Measurements from ENCODE around the gene GAPT. TPM values are rescaled to one million over a fixed set of nuclear protein-coding genes. Genes with fewer than 3 reads are reported as not detected.

Gene GAPT
- polyA plus RNA-seq, 1 donor (not counting 4 experiments of a cell fraction or from before 2014, with no cell fraction given) = not detected

DNA sequence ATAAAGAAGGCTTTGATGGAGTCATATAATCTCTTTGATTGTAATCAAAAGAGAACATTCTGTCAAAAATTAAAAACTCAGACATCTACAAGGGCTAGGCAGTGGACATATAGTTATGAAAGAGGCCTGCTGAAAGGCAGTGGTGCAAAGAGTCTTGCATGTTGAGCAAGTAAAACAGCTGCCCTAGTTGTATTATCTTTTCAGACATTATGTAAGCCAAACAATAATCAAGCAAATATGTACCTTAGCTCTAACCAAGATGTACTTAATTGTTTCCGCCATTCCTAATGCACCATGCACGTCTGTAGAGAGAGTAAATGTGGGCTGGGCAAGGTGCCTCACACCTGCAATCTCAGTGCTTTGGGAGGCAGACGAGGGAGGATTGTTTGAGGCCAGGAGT lies 14.3 kb downstream of the GAPT start:
- FAIRE-seq (no peak), DNase-seq (ENCODE audit: low read depth, low spot score) (no peak)
- no peaks in the 10 kb centered on the region for H3K9me3 ChIP-seq (ENCODE audit: control insufficient read depth, low read depth, low read length)
- H3K4me2 ChIP-seq (ENCODE audit: control insufficient read depth, extremely low read depth, insufficient read depth, low read depth, low read length) = no peak overlapping the region
- no peaks in the 10 kb centered on the region for H3K9me1 ChIP-seq (ENCODE audit: control insufficient read depth, extremely low read depth, insufficient read depth, low read length)
- no peak overlapping the region for H3K27ac ChIP-seq (ENCODE audit: control insufficient read depth, insufficient read depth, low read length)
- no peak overlapping the region for H3K9ac ChIP-seq (ENCODE audit: control insufficient read depth, extremely low read depth, insufficient read depth, low read length)
- H3K27me3 ChIP-seq (ENCODE audit: control insufficient read depth, extremely low read depth, insufficient read depth, low read length) = peaks cover 14% of the 10 kb centered on the region
- H2AFZ ChIP-seq (ENCODE audit: control insufficient read depth, low read length) = no peak overlapping the region
- no peaks in the 10 kb centered on the region for H4K20me1 ChIP-seq (ENCODE audit: control insufficient read depth, extremely low read depth, insufficient read depth, low read length)
- H3K4me1 ChIP-seq (ENCODE audit: control insufficient read depth, extremely low read depth, insufficient read depth, low read length) = no peaks in the 10 kb centered on the region
- no peaks in the 10 kb centered on the region for H3K79me2 ChIP-seq (ENCODE audit: control insufficient read depth, insufficient read depth, low read length)
- dilution Hi-C loops (cut with MboI; ENCODE audit: extremely low pct_ligation_motif_present, low sequenced_read_pairs) = loop anchor here (25.0 kb wide), 1 partner anchor 307 kb away; no protein-coding TSS in a partner anchor
- no peak overlapping the region for H3K4me3 ChIP-seq (ENCODE audit: control insufficient read depth in 2 of 3, extremely low read depth in 1 of 3, insufficient read depth in 2 of 3, low read depth in 1 of 3, low read length in 3 of 3)
- no peaks in the 10 kb centered on the region for H3K36me3 ChIP-seq (ENCODE audit: control insufficient read depth in 2 of 2, extremely low read depth in 1 of 2, insufficient read depth in 2 of 2, low read length in 2 of 2)
- TF ChIP-seq, protein P1, sequence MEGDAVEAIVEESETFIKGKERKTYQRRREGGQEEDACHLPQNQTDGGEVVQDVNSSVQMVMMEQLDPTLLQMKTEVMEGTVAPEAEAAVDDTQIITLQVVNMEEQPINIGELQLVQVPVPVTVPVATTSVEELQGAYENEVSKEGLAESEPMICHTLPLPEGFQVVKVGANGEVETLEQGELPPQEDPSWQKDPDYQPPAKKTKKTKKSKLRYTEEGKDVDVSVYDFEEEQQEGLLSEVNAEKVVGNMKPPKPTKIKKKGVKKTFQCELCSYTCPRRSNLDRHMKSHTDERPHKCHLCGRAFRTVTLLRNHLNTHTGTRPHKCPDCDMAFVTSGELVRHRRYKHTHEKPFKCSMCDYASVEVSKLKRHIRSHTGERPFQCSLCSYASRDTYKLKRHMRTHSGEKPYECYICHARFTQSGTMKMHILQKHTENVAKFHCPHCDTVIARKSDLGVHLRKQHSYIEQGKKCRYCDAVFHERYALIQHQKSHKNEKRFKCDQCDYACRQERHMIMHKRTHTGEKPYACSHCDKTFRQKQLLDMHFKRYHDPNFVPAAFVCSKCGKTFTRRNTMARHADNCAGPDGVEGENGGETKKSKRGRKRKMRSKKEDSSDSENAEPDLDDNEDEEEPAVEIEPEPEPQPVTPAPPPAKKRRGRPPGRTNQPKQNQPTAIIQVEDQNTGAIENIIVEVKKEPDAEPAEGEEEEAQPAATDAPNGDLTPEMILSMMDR (optimal IDR thresholded peaks at IDR 0.05 in 1 of 3, IDR thresholded peaks at IDR 0.05 in 1 of 3, conservative IDR thresholded peaks at IDR 0.05 in 1 of 3; ENCODE audit: extremely low read depth in 1 of 3, insufficient read depth in 2 of 3, low read length in 3 of 3) = no peak
- no peak for TF ChIP-seq EZH2 (IDR thresholded peaks at IDR 0.05; ENCODE audit: low read length)

DNA sequence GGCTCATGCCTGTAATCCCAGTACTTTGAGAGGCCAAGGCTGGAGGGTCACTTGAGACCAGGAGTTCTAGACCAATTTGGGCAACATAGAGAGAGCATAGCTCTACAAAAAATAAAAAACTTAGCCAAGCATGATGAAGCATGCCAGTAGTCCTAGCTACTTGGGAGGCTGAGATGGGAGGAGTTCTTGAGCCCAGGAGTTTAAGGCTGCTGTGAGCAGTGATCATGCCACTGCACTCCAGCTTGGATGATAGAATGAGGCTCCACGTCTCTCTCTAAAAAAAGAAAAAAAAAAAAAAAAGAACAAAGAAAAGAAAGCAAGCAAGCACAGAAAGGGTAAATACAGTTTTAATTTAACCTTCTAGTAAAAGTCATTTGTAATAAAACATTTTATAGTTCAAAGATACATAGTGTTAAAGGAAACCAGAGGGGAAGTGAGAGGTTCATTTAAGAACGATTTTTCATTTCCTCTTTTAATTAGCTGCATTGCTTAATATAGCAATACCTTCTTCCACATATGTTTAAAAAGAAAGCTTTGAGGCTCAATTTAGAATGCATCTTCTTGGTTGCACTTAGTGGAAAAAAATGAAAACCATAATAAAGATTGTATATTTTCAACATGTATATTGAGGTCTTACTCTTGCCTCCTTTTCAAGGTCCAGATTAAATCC lies 14.9 kb downstream of the GAPT start:
- no peak for FAIRE-seq
- Histone ChIP-seq H3K9ac (ENCODE audit: control insufficient read depth, extremely low read depth, insufficient read depth, low read length) (no peak overlapping the region), H3K27me3 (ENCODE audit: control insufficient read depth, extremely low read depth, insufficient read depth, low read length) (peaks cover 14% of the 10 kb centered on the region), H3K79me2 (ENCODE audit: control insufficient read depth, insufficient read depth, low read length) (no peaks in the 10 kb centered on the region), H3K4me1 (ENCODE audit: control insufficient read depth, extremely low read depth, insufficient read depth, low read length) (no peaks in the 10 kb centered on the region), H3K4me3 (ENCODE audit: control insufficient read depth in 2 of 3, extremely low read depth in 1 of 3, insufficient read depth in 2 of 3, low read depth in 1 of 3, low read length in 3 of 3) (no peak overlapping the region), H3K9me3 (ENCODE audit: control insufficient read depth, low read depth, low read length) (no peaks in the 10 kb centered on the region), H3K36me3 (ENCODE audit: control insufficient read depth in 2 of 2, extremely low read depth in 1 of 2, insufficient read depth in 2 of 2, low read length in 2 of 2) (no peaks in the 10 kb centered on the region), H3K9me1 (ENCODE audit: control insufficient read depth, extremely low read depth, insufficient read depth, low read length) (no peaks in the 10 kb centered on the region), H4K20me1 (ENCODE audit: control insufficient read depth, extremely low read depth, insufficient read depth, low read length) (no peaks in the 10 kb centered on the region), H2AFZ (ENCODE audit: control insufficient read depth, low read length) (no peak overlapping the region), H3K4me2 (ENCODE audit: control insufficient read depth, extremely low read depth, insufficient read depth, low read depth, low read length) (no peak overlapping the region), H3K27ac (ENCODE audit: control insufficient read depth, insufficient read depth, low read length) (no peak overlapping the region)
- dilution Hi-C loops (cut with MboI; ENCODE audit: extremely low pct_ligation_motif_present, low sequenced_read_pairs) = loop anchor here (25.0 kb wide), 1 partner anchor 306 kb away; no protein-coding TSS in a partner anchor
- no peak for DNase-seq (ENCODE audit: low read depth, low spot score)
- TF ChIP-seq EZH2 (IDR thresholded peaks at IDR 0.05; ENCODE audit: low read length) = no peak
- TF ChIP-seq, protein P1 (optimal IDR thresholded peaks at IDR 0.05 in 1 of 3, IDR thresholded peaks at IDR 0.05 in 1 of 3, conservative IDR thresholded peaks at IDR 0.05 in 1 of 3; ENCODE audit: extremely low read depth in 1 of 3, insufficient read depth in 2 of 3, low read length in 3 of 3) = no peak

Data from keratinocyte (primary cell).